HG02610 (cell line): ENCODE data around the gene SENP8.

Source experiments
- ATAC-seq: cut with Tn5 transposase; IDR thresholded peaks from one replicate; pipeline ENCODE4 v1.9.1; 2021; ENCODE audit warnings: mild to moderate bottlenecking, moderate library complexity; ENCODE audit not compliant: unreplicated experiment

SENP8 gene

DNA sequence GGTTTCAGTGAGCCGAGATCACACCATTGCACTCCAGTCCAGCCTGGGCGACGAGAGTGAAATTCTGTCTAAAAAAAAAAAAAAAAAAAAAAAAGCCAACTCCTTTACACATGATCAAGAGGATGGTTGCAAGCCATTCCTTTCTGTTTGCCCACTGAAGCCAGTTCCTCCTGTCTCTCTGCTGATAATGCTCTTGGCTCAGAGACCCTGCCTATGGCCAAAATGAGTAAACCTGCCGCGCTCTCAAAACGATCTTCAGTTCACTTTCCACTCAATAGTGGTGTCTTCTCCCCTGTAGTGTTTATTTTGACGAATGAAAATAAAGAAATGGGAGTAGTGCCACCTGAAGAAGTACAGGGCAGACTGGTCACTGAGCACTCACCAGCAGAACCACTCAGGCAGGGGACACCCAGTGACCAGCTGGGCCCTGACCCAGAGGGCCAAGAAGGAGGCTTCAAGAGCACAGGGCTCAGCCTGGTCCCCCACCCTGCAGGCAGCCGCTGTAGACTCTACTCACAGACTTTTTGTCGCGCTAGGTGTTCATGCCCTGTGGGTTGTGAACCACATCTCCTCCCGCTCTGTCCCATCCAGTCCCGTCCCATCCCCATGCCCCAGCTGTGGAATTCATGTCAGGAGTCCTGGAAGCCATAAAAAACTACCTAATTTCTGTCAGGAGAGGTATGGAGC is 55.8 kb downstream of the SENP8 start:
- ATAC-seq: no peak

DNA sequence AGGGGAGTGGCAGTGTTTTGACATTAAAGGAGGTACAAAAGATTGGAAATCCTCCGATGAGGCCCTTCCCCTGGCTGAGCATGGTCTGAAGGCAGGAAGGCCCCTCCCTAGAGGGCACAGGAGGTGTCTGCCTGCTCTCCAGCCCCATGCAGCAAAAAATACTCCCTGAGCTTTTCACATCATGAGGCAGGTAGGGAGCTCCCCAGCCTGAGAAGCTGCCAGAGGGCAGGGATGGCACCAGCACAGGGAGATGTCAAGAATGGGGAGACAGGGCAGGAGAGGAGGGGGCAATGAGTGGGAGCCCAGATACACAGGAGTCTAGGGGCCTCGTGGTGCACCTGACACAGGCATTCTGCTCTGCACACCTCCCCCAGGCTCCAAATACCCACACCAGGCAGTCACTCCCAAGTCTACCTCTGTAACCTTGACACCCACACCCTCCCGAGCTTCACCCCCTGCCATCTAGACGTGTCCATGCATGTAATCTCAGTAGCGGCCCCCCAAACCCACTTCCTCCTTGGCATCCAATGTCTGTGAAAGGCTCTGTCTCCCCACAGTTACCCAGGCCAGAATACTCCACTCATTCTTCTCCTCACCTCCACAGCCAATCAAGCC is 56.5 kb downstream of the SENP8 start:
- no peak for ATAC-seq

DNA sequence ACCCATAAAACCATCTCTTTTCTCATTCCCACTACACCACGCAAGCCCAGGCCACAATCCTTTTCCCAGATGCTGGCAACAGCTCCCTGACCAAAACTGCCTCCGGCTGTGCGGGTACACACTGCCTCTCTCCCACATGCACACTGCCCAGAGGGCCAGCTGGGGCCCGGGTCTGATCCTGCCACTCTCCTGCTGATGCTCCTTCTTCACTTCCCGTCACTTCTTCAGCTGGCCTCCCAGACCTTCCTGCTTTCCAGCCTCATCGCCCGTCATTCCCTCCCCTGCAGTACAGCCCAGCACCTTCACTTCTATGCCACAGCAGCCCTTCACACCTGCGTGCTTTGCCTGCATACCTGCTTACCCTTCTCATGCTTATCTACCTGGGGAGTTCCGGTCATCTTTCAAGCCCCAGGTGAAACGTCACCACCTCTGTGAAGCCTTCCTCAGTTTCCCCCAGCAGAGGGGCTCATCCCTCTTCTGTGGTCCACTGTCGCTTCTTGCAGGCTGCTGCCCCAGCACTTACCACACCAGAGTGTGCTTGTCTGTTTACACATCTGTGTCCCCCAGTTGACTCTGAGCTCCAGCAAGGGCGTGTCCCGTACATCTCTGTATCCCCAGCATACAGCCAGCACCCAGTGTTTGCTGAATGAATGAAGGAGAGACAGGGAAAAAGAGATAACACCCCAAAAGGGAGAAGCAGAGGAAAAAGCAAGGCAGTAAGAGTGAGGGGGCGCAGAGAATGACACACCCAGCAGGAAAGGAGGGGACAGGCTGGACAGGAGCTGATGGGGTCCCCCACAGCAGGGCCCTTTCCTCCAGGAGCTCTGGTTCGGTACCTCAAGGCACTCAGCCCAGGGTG is 57.2 kb downstream of the SENP8 start:
- no peak for ATAC-seq

DNA sequence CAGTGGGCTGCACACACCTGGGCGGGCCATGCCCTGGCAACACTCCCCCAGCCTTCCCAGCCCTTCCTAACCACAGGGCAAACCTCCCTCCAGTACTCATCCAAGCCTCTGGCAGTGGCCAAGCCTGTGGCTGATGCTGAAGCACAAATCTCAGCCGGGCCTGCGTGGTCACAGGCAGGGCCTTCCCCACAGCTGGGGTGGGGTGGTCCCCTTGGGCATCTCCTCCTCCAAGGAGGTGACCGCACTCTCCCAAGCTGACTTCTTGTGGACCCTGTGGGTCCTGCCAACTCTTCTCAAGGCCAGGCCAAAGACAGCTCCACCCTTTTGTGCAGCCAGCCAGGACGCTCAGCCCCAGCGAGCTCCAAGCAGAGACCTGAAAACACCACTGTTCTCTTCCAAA is 58.0 kb downstream of the SENP8 start:
- no peak for ATAC-seq

DNA sequence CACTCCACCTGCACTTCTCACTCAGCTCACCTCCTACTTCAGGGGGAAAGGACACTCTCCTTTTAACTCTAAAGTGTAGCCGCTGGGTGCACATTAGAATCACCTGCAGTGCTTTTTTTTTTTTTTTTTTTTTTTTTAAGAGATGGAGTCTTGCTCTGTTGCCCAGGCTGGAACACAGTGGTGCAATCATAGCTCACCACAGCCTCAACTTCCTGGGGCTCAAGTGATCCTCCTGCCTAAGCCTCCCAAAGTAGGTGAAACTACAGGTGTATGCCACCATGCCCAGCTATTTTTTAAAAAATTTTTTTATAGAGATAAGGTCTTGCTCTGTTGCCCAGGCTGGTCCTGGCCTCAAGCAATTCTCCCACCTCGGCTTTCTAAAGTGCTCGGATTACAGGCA is 58.5 kb downstream of the SENP8 start:
- ATAC-seq: no peak

DNA sequence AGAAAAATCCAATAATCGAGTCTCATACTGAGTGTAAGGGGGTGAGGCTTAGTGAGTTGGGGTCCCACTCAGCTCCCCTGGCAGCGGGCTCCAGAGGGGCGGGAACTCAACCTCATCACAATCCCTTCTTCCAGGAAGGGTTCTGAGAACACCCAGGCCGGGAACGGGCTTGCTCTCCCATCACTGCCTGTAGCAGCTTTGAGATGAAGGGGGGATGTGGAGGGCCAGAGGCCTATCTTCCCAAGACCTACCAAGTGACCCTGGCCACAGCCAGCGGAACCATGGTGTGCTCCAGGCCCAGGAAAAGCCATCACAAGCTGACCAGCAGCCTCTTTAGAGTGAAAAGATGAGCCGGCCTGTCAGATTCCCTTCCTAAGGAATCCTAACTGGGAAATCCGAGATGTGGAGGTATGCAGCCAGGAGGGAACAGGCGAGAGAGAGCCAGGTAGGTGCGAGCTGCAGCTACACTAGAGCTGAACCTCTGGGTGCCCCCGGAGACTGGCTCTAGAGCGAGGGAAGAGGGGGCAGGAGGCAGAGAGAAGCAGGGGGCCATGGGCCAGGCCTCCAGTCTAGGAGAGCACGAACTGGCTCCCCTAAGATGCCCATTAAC is 60.9 kb downstream of the SENP8 start:
- no peak for ATAC-seq

DNA sequence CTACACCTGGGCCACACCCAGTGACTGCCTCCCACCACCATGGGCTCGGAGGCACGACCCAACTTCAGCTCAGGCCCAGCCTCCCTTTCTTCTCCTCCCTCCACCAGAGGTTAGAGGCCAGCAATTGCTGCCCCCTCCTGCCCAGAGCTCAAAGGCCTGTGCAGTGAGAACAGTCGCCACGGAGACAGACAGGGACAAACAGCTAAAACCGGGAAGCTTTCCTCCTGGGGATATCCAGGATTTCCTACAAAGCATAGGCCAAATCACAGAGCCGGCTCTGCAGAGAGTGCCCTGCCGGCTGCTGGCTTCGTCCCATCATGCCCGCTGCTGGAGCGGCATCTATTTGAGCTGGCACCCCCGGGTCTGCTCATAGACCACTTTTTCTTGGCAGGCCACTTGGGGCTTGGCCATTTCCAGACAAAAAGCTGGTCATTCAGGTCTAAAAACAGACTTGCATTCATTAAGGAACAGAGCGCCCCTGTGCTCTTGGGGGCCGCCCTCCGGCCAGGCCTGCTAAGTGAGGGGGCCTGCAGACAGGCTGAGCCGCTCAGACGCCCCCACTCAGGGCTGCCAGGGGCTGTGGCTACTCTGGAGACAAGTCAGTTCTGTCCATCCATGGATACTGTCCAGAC is 61.9 kb downstream of the SENP8 start:
- ATAC-seq: no peak

GRCh38 chr15:72180761-72181324 is 62.6 kb downstream of the SENP8 start:
- ATAC-seq: no peak

- no peak for ATAC-seq
Measured at GRCh38 chr15:72182244-72182643, 64.0 kb downstream of the SENP8 start.

- no peak for ATAC-seq
Measured at GRCh38 chr15:72182673-72183072, 64.5 kb downstream of the SENP8 start.

- no peak for ATAC-seq
Measured at GRCh38 chr15:72183781-72184164, 65.6 kb downstream of the SENP8 start.

DNA sequence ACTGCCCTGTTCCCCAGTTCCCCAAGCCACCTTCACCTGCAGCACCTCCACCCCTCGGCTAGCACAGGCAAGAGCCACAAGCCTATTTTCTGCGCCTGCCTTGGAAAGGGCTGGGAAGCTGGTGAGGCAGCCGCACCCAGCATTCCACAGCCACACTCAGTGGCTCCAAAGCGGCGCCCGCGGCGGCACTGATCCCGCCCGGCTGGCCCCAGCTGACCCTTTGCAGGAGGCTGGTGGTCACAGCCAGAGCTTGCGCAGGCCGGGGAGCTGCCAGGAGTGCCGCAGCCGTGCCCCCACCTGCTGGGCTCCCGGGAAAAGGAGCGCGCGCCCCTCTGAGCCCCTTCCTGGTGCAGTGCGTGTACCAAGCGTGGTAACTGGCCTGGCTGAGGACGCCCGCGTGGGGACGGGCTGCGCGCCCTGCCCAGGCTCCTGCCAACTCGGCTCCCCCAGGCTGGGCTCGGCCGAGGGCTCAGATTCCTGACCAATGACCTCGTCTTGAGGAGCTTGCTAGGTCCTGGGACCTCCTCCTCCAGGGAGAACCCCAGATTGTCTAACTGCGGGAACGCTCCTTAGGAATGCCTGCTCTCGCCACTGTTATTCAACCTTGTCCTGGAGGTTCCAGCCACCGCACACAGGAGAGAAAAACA is 66.1 kb downstream of the SENP8 start:
- ATAC-seq: no peak

- no peak for ATAC-seq
Measured at GRCh38 chr15:72189250-72189902, 71.2 kb downstream of the SENP8 start.

- no peak for ATAC-seq
Measured at GRCh38 chr15:72192416-72192815, 74.2 kb downstream of the SENP8 start.
